Trophoblast cell (in vitro differentiated cells and primary cell): ENCODE results near the gene DEAF1.

Experiments
- DNase-seq, 2 donors: peaks; one replicate each; pipeline ENCODE4 v3.0.0-alpha.2; 2016
- H2AFZ ChIP-seq: 2 replicates; pipeline ENCODE4 v1.6.1; 2013; ENCODE audit warnings: low read length, moderate library complexity, mild to moderate bottlenecking; ENCODE audit not compliant: insufficient read depth, poor library complexity
- H2AK5ac ChIP-seq: 2 replicates; pipeline ENCODE4 v1.6.1; 2013; ENCODE audit warnings: mild to moderate bottlenecking, low read length
- H2BK120ac ChIP-seq: 2 replicates; pipeline ENCODE4 v1.6.1; 2013; ENCODE audit warnings: low read length, mild to moderate bottlenecking, moderate library complexity; ENCODE audit not compliant: insufficient read depth, poor library complexity
- H2BK12ac ChIP-seq: 2 replicates; pipeline ENCODE4 v1.6.1; 2013; ENCODE audit warnings: mild to moderate bottlenecking, low read length, moderate library complexity
- H2BK5ac ChIP-seq: 2 replicates; pipeline ENCODE4 v1.6.1; 2013; ENCODE audit warnings: low read length, low read depth, moderate library complexity, mild to moderate bottlenecking; ENCODE audit not compliant: poor library complexity
- H3K14ac ChIP-seq: 2 replicates; pipeline ENCODE4 v1.6.1; 2013; ENCODE audit warnings: mild to moderate bottlenecking, low read length
- H3K18ac ChIP-seq: 2 replicates; pipeline ENCODE4 v1.6.1; 2013; ENCODE audit warnings: mild to moderate bottlenecking, low read length
- H3K23ac ChIP-seq: 2 replicates; pipeline ENCODE4 v1.6.1; 2013; ENCODE audit warnings: low read length
- H3K27ac ChIP-seq: 2 replicates; pipeline ENCODE4 v1.5.1; 2013; ENCODE audit warnings: low read depth, mild to moderate bottlenecking, inconsistent platforms, low read length, moderate library complexity
- H3K27me3 ChIP-seq: 2 replicates; pipeline ENCODE4 v1.6.1; 2013; ENCODE audit warnings: inconsistent platforms, mild to moderate bottlenecking, low read length, moderate library complexity; ENCODE audit not compliant: insufficient read depth
- H3K36me3 ChIP-seq, 2 experiments: 1 replicate in 1 of 2; 2 replicates in 1 of 2; pipeline ENCODE4 v1.6.1; 2013; ENCODE audit warnings: low read length in 2 of 2, mild to moderate bottlenecking in 2 of 2, moderate library complexity in 1 of 2; ENCODE audit not compliant: insufficient read depth in 2 of 2, control insufficient read depth in 1 of 2
- H3K4ac ChIP-seq: 2 replicates; pipeline ENCODE4 v1.6.1; 2013; ENCODE audit warnings: low read depth, mild to moderate bottlenecking, low read length, moderate library complexity
- H3K4me1 ChIP-seq, 2 experiments: 1 replicate in 1 of 2; 2 replicates in 1 of 2; pipeline ENCODE4 v1.6.1; 2013; ENCODE audit warnings: low read length in 2 of 2, mild to moderate bottlenecking in 2 of 2, moderate library complexity in 1 of 2; ENCODE audit not compliant: insufficient read depth in 2 of 2, control insufficient read depth in 1 of 2
- H3K4me2 ChIP-seq: 2 replicates; pipeline ENCODE4 v1.6.1; 2013; ENCODE audit warnings: inconsistent platforms, mild to moderate bottlenecking, low read length, moderate library complexity
- H3K4me3 ChIP-seq: 2 replicates; pipeline ENCODE4 v1.5.1; 2013; ENCODE audit warnings: mild to moderate bottlenecking, low read depth, low read length, inconsistent platforms
- H3K79me1 ChIP-seq: one replicate; pipeline ENCODE4 v1.6.1; 2013; ENCODE audit warnings: low read length
- H3K79me2 ChIP-seq: 2 replicates; pipeline ENCODE4 v1.6.1; 2013; ENCODE audit warnings: low read length, mild to moderate bottlenecking; ENCODE audit not compliant: control insufficient read depth, insufficient read depth, poor library complexity
- H3K9ac ChIP-seq: 2 replicates; pipeline ENCODE4 v1.6.1; 2013; ENCODE audit warnings: mild to moderate bottlenecking, low read length
- H3K9me3 ChIP-seq: 2 replicates; pipeline ENCODE4 v1.6.1; 2013; ENCODE audit warnings: low read depth, mild to moderate bottlenecking, control low read depth, inconsistent platforms, low read length; ENCODE audit not compliant: insufficient read depth
- H4K12ac ChIP-seq: 2 replicates; pipeline ENCODE4 v1.6.1; 2013; ENCODE audit warnings: low read depth, mild to moderate bottlenecking, low read length, moderate library complexity
- H4K8ac ChIP-seq: 2 replicates; pipeline ENCODE4 v1.6.1; 2013; ENCODE audit warnings: low read depth, mild to moderate bottlenecking, low read length, moderate library complexity
- H4K91ac ChIP-seq: one replicate; pipeline ENCODE4 v1.6.1; 2013; ENCODE audit warnings: low read depth, mild to moderate bottlenecking, low read length, moderate library complexity
- WGBS: extraction: QIAGEN DNeasy Blood & Tissue Kit; methylation state at CpG from one replicate; pipeline ENCODE4 v1.1.7; 2013; ENCODE audit warnings: missing lambda C conversion rate; ENCODE audit not compliant: insufficient read length, insufficient coverage; ENCODE audit errors: extremely low coverage; 5-methylcytosine and 5-hydroxymethylcytosine counted together

DEAF1 gene

GRCh38 chr11:626475-627307 is 68.3 kb downstream of the DEAF1 start, which contains the start of gene SCT:
Gene SCT, minus strand, starts transcription at chr11:627181. Its CDS starts 38 bp downstream, at chr11:627143.
- Histone ChIP-seq H3K36me3 (peaks cover 0 to 2% of the 10 kb centered on the region in 2 experiments), H3K4me3 (no peak within 1 kb of the TSS), H2AK5ac (no peak within 1 kb of the TSS), H3K9me3 (peaks cover 1% of the 10 kb centered on the region), H2BK120ac (no peak within 1 kb of the TSS), H4K12ac (no peak within 1 kb of the TSS), H3K9ac (no peak within 1 kb of the TSS), H3K18ac (peak within 1 kb of the TSS; percentile 29), H3K79me1 (no peaks in the 10 kb centered on the region), H3K79me2 (no peaks in the 10 kb centered on the region), H4K91ac (peak within 1 kb of the TSS; percentile 18), H3K4ac (no peak within 1 kb of the TSS), H3K4me2 (peak within 1 kb of the TSS; percentile 35), H4K8ac (peak within 1 kb of the TSS; percentile 23), H3K23ac (no peak within 1 kb of the TSS), H2BK5ac (no peak within 1 kb of the TSS), H3K27me3 (peaks cover 5% of the 10 kb centered on the region), H3K27ac (no peak within 1 kb of the TSS), H2AFZ (no peak within 1 kb of the TSS), H3K14ac (no peak within 1 kb of the TSS), H3K4me1 (peaks cover 0 to 7% of the 10 kb centered on the region in 2 experiments), H2BK12ac (no peak within 1 kb of the TSS)
- no peak for DNase-seq
- no CpG with 5 or more reads among the region's 72 CpGs for WGBS

GRCh38 chr11:625636-626268 is 69.3 kb downstream of the DEAF1 start:
- Histone ChIP-seq H3K4ac (no peak overlapping the region), H3K14ac (no peak overlapping the region), H3K4me3 (no peak overlapping the region), H2AFZ (no peak overlapping the region), H3K79me1 (no peaks in the 10 kb centered on the region), H3K36me3 (peaks cover 0 to 2% of the 10 kb centered on the region in 2 experiments), H2BK12ac (no peak overlapping the region), H3K4me2 (no peak overlapping the region), H2BK5ac (no peak overlapping the region), H4K8ac (no peak overlapping the region), H3K27me3 (peaks cover 5% of the 10 kb centered on the region), H4K12ac (no peak overlapping the region), H3K9me3 (peaks cover 1% of the 10 kb centered on the region), H2AK5ac (no peak overlapping the region), H3K4me1 (peaks cover 0 to 7% of the 10 kb centered on the region in 2 experiments), H3K18ac (no peak overlapping the region), H2BK120ac (no peak overlapping the region), H3K79me2 (no peaks in the 10 kb centered on the region), H3K9ac (no peak overlapping the region), H3K23ac (no peak overlapping the region), H3K27ac (no peak overlapping the region), H4K91ac (no peak overlapping the region)
- no peak for DNase-seq
- WGBS: no CpG with 5 or more reads among the region's 22 CpGs

DNA sequence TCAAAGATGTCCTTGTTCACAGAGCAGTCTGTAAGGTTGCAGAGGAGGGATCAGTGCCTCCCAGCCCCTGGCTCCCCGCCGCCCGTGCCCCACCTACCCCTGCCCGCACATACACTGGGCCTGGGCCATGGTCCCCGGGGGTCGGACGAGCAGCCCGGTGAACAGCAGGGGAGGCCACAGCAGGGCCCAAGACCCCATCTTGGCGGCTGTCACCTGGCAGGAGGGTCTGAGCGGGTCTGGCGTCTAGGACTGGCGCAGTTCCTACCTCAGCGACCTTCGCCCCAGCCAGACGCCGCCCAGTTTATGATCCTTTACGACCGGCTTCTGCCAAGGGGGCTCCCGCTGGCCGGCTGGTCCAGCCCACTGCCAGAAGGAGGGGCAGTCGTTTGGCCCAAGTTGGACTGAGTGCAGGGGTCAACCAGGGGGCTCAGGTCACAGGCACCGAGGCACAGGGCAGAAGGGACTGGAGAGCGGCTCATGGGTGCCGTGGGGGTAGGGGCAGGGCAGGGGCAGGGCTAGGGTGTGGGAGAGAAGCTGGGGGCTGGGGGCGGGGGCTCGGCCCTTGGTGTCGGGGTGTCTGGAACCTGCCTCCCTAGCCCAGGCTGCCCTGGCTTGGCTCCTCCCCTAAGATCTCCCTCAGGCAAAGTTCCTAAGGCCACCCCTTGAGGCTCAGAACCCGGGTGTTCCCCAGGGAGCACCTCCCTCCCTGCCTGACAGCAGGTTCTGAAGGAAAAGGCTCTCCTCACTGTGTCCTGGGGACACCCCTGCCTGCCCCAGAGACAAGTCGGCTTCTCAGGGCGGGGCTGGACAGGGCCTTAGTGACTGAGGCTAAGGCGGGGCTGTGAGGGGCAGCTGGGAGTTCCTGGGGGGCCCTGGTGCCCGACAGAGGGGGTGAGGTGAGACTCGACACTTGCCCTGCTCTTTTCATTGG is 70.1 kb downstream of the DEAF1 start, which contains the start of gene CDHR5:
Gene CDHR5 (minus strand): TSS at position 251 of the 931 bp plus-strand sequence. CDS start 53 bp downstream, at position 198.
- no peak within 1 kb of the TSS for H3K18ac ChIP-seq
- no peak within 1 kb of the TSS for H2BK5ac ChIP-seq
- no peaks in the 10 kb centered on the region for H3K79me2 ChIP-seq
- H3K36me3 ChIP-seq: peaks cover 0 to 2% of the 10 kb centered on the region in 2 experiments
- no peaks in the 10 kb centered on the region for H3K79me1 ChIP-seq
- H3K4me1 ChIP-seq: peaks cover 0 to 7% of the 10 kb centered on the region in 2 experiments
- no peak within 1 kb of the TSS for H4K12ac ChIP-seq
- no peak within 1 kb of the TSS for H3K23ac ChIP-seq
- DNase-seq: no peak
- no peak within 1 kb of the TSS for H2AFZ ChIP-seq
- H3K9me3 ChIP-seq: peaks cover 1% of the 10 kb centered on the region
- no peak within 1 kb of the TSS for H4K91ac ChIP-seq
- H3K14ac ChIP-seq: no peak within 1 kb of the TSS
- H3K4ac ChIP-seq: no peak within 1 kb of the TSS
- H2BK120ac ChIP-seq: no peak within 1 kb of the TSS
- WGBS: no CpG with 5 or more reads among the region's 33 CpGs
- no peak within 1 kb of the TSS for H3K4me2 ChIP-seq
- H2BK12ac ChIP-seq: no peak within 1 kb of the TSS
- no peak within 1 kb of the TSS for H3K9ac ChIP-seq
- H4K8ac ChIP-seq: no peak within 1 kb of the TSS
- H3K27ac ChIP-seq: no peak within 1 kb of the TSS
- H3K4me3 ChIP-seq: no peak within 1 kb of the TSS
- no peak within 1 kb of the TSS for H2AK5ac ChIP-seq
- H3K27me3 ChIP-seq: peaks cover 5% of the 10 kb centered on the region
